DOHH2 (cell line): Measurements from ENCODE around the gene FAM193A.
"Not testable (repeated sequence)": the region's sequence is repeated elsewhere in the genome, so short reads cannot be mapped to it uniquely, and the experiment has no call there.

ENCODE experiments used
- H3F3A ChIP-seq: fragments of 200-600 bp; sonication (generic), shearing (Covaris generic); 2 replicates; pipeline ENCODE4 v1.6.0; 2016; ENCODE audit warnings: antibody characterized with exemption, mild to moderate bottlenecking; ENCODE audit not compliant: control insufficient read depth, insufficient read depth
- H3K27ac ChIP-seq: fragments of 200-600 bp; sonication (generic); 2 replicates; pipeline ENCODE4 v1.5.1; 2014; ENCODE audit warnings: low read depth, mild to moderate bottlenecking, low read length, moderate library complexity
- H3K27me3 ChIP-seq: fragments of 200-600 bp; sonication (generic); 2 replicates; pipeline ENCODE4 v1.6.1; 2014; ENCODE audit warnings: mild to moderate bottlenecking, low read length, mixed read lengths; ENCODE audit not compliant: control insufficient read depth
- H3K36me3 ChIP-seq: fragments of 200-600 bp; sonication (generic); 2 replicates; pipeline ENCODE4 v1.6.1; 2014; ENCODE audit warnings: mild to moderate bottlenecking, low read length, moderate library complexity, mixed read lengths; ENCODE audit not compliant: control insufficient read depth
- H3K4me1 ChIP-seq: fragments of 200-600 bp; sonication (generic); 2 replicates; pipeline ENCODE4 v1.6.1; 2014; ENCODE audit warnings: mild to moderate bottlenecking, low read length, mixed read lengths; ENCODE audit not compliant: control insufficient read depth
- H3K4me2 ChIP-seq: fragments of 200-600 bp; sonication (generic); 2 replicates; pipeline ENCODE4 v1.6.0; 2014; ENCODE audit warnings: mild to moderate bottlenecking, low read length, moderate library complexity
- H3K4me3 ChIP-seq: fragments of 200-600 bp; sonication (generic); 2 replicates; pipeline ENCODE4 v1.5.1; 2014; ENCODE audit warnings: mild to moderate bottlenecking, low read length, mixed read lengths
- H3K79me2 ChIP-seq: fragments of 200-600 bp; sonication (generic); 2 replicates; pipeline ENCODE4 v1.6.1; 2014; ENCODE audit warnings: mild to moderate bottlenecking, low read length, mixed read lengths; ENCODE audit not compliant: control insufficient read depth
- H3K9me2 ChIP-seq: fragments of 200-600 bp; sonication (generic); replicated peaks from 2 replicates; pipeline ENCODE4 v1.6.1; 2014; ENCODE audit warnings: mild to moderate bottlenecking, low read length, mixed read lengths; ENCODE audit not compliant: control insufficient read depth
- H3K9me3 ChIP-seq: fragments of 200-600 bp; sonication (generic); 2 replicates; pipeline ENCODE4 v1.6.1; 2014; ENCODE audit warnings: antibody characterized with exemption, low read length, mixed read lengths; ENCODE audit not compliant: control insufficient read depth, insufficient read depth
- H4K20me1 ChIP-seq: fragments of 200-600 bp; sonication (generic); 2 replicates; pipeline ENCODE4 v1.6.0; 2014; ENCODE audit warnings: low read depth, mild to moderate bottlenecking, antibody characterized with exemption, low read length, moderate library complexity; ENCODE audit not compliant: control insufficient read depth, insufficient read depth
- CTCF ChIP-seq: fragments of 200-600 bp; sonication (generic); IDR thresholded peaks from one replicate; pipeline ENCODE4 v1.5.1; 2014; ENCODE audit warnings: antibody characterized with exemption, mild to moderate bottlenecking, low read depth, low read length; ENCODE audit not compliant: poor library complexity, severe bottlenecking
- EZH2phosphoT487 ChIP-seq: fragments of 200-600 bp; sonication (generic); IDR thresholded peaks from 2 replicates; pipeline ENCODE4 v1.6.1; 2017; ENCODE audit warnings: borderline replicate concordance, mild to moderate bottlenecking, antibody characterized with exemption, low read length, moderate library complexity, mixed read lengths

The FAM193A gene

GRCh38 chr4:2722033-2722432, 185.6 kb downstream of the FAM193A start:
- H3K4me3 ChIP-seq, result no peak overlapping the region

GRCh38 chr4:2723751-2724150, 187.3 kb downstream of the FAM193A start:
- Histone ChIP-seq H3K36me3 (peaks cover 12% of the 10 kb centered on the region), H4K20me1 (no peaks in the 10 kb centered on the region), H3K79me2 (no peaks in the 10 kb centered on the region), H3K9me3 (no peaks in the 10 kb centered on the region), H3K27ac (no peak overlapping the region), H3K27me3 (no peaks in the 10 kb centered on the region), H3K9me2 (no peaks in the 10 kb centered on the region), H3K4me2 (no peak overlapping the region), H3K4me3 (no peak overlapping the region), H3K4me1 (peaks cover 3% of the 10 kb centered on the region), H3F3A (peaks cover 6% of the 10 kb centered on the region; the same call in 1 of the 2 replicates)
- TF ChIP-seq EZH2phosphoT487 (no peak), CTCF (no peak)

More at GRCh38 chr4:2722033-2722432, 185.6 kb downstream of the FAM193A start:
- peaks cover 11% of the 10 kb centered on the region for H3K4me1 ChIP-seq
- no peak for TF ChIP-seq CTCF
- TF ChIP-seq EZH2phosphoT487, result no peak
- no peaks in the 10 kb centered on the region for H3K79me2 ChIP-seq
- no peaks in the 10 kb centered on the region for H3K9me3 ChIP-seq
- peaks cover 20% of the 10 kb centered on the region for H3K36me3 ChIP-seq
- H3K4me2 ChIP-seq, result no peak overlapping the region
- H3K27ac ChIP-seq, result no peak overlapping the region
- H4K20me1 ChIP-seq, result no peaks in the 10 kb centered on the region
- H3K9me2 ChIP-seq, result no peaks in the 10 kb centered on the region
- peaks cover 6% of the 10 kb centered on the region; the same call in 1 of the 2 replicates for H3F3A ChIP-seq
- no peaks in the 10 kb centered on the region for H3K27me3 ChIP-seq

GRCh38 chr4:2725380-2725779, 188.9 kb downstream of the FAM193A start:
- Histone ChIP-seq H3K79me2 (no peaks in the 10 kb centered on the region), H4K20me1 (no peaks in the 10 kb centered on the region), H3K4me2 (no peak overlapping the region), H3F3A (peaks cover 6% of the 10 kb centered on the region; the same call in 1 of the 2 replicates), H3K4me1 (no peaks in the 10 kb centered on the region), H3K36me3 (peaks cover 4% of the 10 kb centered on the region), H3K27ac (no peak overlapping the region), H3K9me2 (no peaks in the 10 kb centered on the region), H3K27me3 (no peaks in the 10 kb centered on the region), H3K9me3 (no peaks in the 10 kb centered on the region), H3K4me3 (no peak overlapping the region)
- no peak for TF ChIP-seq CTCF
- no peak for TF ChIP-seq EZH2phosphoT487

- H3K9me2 ChIP-seq, H3K4me2 ChIP-seq, H3K36me3 ChIP-seq, H3K4me1 ChIP-seq, H3F3A ChIP-seq, H3K27ac ChIP-seq, H3K27me3 ChIP-seq, H3K9me3 ChIP-seq, H3K79me2 ChIP-seq, H4K20me1 ChIP-seq, H3K4me3 ChIP-seq: not testable (repeated sequence)
These were observed 190.4 kb downstream of the FAM193A start for GRCh38 chr4:2726881-2727280.
